ENCODE results near the gene ADGRL1. TPM values are rescaled to one million over a fixed set of nuclear protein-coding genes. Genes with fewer than 3 reads are reported as not detected.

Gene ADGRL1
- total and polyA plus RNA-seq, 11 donors: 10.1 to 29.4 (median 14.1) TPM

DNA sequence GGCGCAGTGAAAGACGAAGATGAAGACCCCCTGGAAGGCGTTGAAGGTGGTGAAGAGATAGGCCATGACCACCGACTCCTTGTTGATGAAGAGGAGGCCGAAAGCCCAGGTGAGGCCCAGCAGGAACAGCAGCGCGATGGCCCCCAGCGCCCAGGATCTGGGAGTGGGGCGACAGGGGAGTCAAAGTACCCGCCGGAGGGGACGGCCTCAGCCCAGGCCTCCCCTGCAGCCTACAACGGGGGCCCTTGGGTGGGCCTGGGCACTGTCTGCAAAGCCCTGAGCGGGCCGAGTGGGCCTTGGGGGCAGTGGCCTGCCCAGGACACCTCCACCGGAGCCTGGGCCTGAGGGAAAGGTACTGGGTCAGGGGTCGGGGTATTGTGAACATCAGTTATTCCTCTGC lies 50.6 kb downstream of the ADGRL1 start:
- ATAC-seq (no peak), DNase-seq (no peak)
- intact Hi-C loops (cut with DNase I): no loop called here
- Histone ChIP-seq H3K4me3 (no peak overlapping the region), H3K27ac (no peak overlapping the region), H3K27me3 (no peaks in the 10 kb centered on the region), H3K9me3 (no peaks in the 10 kb centered on the region), H3K36me3 (peaks cover 0 to 66% (median 41%) of the 10 kb centered on the region in 9 donors), H3K4me1 (peaks cover 3 to 11% (median 4%) of the 10 kb centered on the region in 12 donors)
- 95 to 98% (median 96%) methylated on average over 12 to 17 of the region's 17 CpGs for WGBS, 4 donors
- no peak for TF ChIP-seq POLR2A (IDR thresholded peaks at IDR 0.05)
- TF ChIP-seq, protein P1, sequence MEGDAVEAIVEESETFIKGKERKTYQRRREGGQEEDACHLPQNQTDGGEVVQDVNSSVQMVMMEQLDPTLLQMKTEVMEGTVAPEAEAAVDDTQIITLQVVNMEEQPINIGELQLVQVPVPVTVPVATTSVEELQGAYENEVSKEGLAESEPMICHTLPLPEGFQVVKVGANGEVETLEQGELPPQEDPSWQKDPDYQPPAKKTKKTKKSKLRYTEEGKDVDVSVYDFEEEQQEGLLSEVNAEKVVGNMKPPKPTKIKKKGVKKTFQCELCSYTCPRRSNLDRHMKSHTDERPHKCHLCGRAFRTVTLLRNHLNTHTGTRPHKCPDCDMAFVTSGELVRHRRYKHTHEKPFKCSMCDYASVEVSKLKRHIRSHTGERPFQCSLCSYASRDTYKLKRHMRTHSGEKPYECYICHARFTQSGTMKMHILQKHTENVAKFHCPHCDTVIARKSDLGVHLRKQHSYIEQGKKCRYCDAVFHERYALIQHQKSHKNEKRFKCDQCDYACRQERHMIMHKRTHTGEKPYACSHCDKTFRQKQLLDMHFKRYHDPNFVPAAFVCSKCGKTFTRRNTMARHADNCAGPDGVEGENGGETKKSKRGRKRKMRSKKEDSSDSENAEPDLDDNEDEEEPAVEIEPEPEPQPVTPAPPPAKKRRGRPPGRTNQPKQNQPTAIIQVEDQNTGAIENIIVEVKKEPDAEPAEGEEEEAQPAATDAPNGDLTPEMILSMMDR (IDR thresholded peaks at IDR 0.05): no peak

DNA sequence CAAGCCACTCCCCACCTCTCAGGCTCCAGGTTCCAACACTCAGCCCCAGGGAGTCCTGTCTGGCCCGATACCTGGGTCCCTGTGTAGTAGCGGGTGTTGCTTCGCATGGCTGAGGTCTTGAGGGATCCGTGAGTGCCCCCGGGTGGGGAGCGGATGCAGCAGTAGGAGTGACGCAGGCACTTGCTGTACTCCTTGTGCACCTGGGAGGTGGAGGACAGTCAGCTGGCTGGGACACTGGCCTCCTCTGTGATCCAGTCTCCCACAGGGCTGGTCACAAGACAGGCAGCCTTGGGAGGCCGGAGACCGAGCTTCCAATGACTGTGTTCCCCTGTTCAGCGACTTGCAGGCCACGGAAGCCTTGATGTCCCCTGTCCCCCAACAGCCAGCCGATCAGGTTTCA lies 53.3 kb downstream of the ADGRL1 start:
- ATAC-seq (no peak), DNase-seq (no peak)
- Histone ChIP-seq H3K27me3 (no peaks in the 10 kb centered on the region), H3K27ac (no peak overlapping the region), H3K9me3 (no peaks in the 10 kb centered on the region), H3K4me3 (no peak overlapping the region), H3K4me1 (peaks cover 9 to 37% (median 27%) of the 10 kb centered on the region in 12 donors), H3K36me3 (peaks cover 0 to 50% (median 35%) of the 10 kb centered on the region in 9 donors)
- 94 to 95% (median 95%) methylated on average over 5 to 12 of the region's 12 CpGs for WGBS, 4 donors
- intact Hi-C loops (cut with DNase I): no loop called here
- TF ChIP-seq, protein P1 (IDR thresholded peaks at IDR 0.05): no peak
- TF ChIP-seq POLR2A (IDR thresholded peaks at IDR 0.05): no peak

DNA sequence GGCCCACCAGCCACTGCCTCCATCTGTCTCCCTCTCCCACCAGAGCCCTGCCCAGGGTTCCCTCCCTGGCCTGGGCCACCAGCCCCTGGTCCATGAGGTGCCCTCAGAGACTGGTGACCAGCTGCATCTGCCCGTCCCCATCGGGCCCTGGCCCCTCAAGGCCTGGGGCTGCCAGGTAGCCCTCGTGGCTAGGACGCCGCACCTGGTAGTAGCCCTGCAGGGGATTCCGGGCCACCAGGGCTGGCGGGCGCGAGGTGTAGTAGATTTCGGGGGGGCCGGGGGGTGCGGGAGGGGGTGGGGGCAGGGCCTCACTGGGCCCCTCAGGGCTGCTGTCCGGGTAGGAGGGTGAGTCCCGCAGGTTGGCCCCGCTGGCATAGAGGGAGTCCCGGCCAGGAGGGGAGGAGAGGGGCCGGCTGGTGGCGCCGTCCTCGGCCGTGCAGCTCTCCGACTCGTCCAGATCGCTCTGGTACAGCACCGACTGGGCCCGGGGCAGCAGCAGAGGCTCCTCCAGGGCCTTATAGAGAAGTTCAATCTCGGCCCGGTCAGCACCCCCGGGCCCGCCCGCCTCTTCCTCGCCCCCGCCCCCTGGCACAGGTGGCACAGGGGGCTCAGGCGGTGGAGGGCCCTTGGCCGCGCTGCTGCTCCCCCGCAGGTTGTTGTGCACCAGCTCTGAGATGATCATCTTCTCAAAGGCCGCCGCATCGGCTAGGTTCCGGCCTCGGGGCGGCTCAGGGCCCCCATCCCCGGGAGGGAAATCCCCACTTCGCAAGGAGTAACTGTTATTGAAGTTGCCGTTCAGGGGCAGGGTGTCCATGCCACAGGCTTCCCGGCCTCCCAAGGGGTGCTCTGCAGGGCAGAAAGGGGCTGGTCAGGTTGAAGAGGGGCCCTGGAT lies 55.0 kb downstream of the ADGRL1 start:
- no peak overlapping the region for H3K4me3 ChIP-seq
- H3K27me3 ChIP-seq: no peaks in the 10 kb centered on the region
- H3K9me3 ChIP-seq: no peaks in the 10 kb centered on the region
- 94 to 96% (median 94%) methylated on average over 39 to 47 of the region's 47 CpGs for WGBS, 4 donors
- H3K27ac ChIP-seq: peak overlapping the region; percentile 25 to 92 (median 82)
- H3K4me1 ChIP-seq: peaks cover 9 to 38% (median 27%) of the 10 kb centered on the region in 12 donors
- ATAC-seq (no peak), DNase-seq (peak in 1 of 5 donors; percentile 70)
- intact Hi-C loops (cut with DNase I): no loop called here
- H3K36me3 ChIP-seq: peaks cover 0 to 34% (median 20%) of the 10 kb centered on the region in 9 donors
- TF ChIP-seq, protein P1 (IDR thresholded peaks at IDR 0.05): no peak
- no peak for TF ChIP-seq POLR2A (IDR thresholded peaks at IDR 0.05)

DNA sequence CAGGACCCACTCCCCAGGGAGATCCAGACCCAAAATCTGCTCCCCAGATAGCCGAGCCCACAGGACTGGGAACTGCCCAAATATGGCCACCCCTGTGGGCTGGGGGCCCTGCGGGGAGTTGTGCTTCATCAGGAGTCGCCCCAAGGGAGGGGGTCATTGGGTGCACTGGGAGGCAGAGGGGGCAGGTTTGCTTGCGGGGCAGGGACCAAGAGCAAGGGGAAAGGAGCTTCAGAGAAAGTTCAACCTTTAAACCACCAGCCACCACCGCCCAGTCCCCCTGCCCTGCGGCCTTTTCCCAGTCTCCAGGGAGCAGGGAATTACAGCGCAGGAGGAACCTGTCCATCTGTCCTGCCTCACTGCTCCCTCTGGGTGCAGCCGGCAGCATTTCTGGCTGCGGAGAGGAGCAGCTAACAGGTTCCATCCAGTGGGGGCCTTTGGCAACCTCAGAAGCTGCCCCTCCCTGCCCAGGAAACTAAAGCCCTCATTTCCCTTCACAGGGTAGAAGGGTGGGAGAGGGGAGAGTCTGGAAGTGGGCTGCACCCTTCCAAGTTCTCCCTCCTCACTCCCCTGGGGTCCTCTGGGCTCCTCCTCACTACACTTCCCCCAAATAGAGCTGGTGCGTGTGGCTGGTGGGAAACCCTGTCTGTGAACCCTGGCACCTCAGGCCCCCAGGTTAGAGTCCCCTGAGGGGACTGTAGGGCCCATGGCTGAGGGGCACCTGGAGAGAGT lies 55.8 kb downstream of the ADGRL1 start:
- peaks cover 9 to 38% (median 27%) of the 10 kb centered on the region in 12 donors for H3K4me1 ChIP-seq
- ATAC-seq (no peak), DNase-seq (no peak)
- TF ChIP-seq POLR2A (IDR thresholded peaks at IDR 0.05): no peak
- TF ChIP-seq, protein P1 (IDR thresholded peaks at IDR 0.05): no peak
- H3K4me3 ChIP-seq: peak overlapping the region in 9 of 12 donors; percentile 10 to 48 (median 29)
- H3K36me3 ChIP-seq: peaks cover 0 to 26% (median 12%) of the 10 kb centered on the region in 9 donors
- H3K9me3 ChIP-seq: no peaks in the 10 kb centered on the region
- H3K27ac ChIP-seq: peak overlapping the region; percentile 46 to 92 (median 82)
- 28 to 62% (median 43%) methylated on average over 9 to 10 of the region's 10 CpGs for WGBS, 4 donors
- intact Hi-C loops (cut with DNase I): no loop called here
- no peaks in the 10 kb centered on the region for H3K27me3 ChIP-seq

All from heart left ventricle (tissue), 16 donors.